Activated CD8-positive, alpha-beta memory T cell treated with anti-CD3 and anti-CD28 coated beads for 24 hours (primary cell): ENCODE data around the gene ITGA8.
"Not testable (repeated sequence)": the region's sequence is repeated elsewhere in the genome, so short reads cannot be mapped to it uniquely, and the experiment has no call there.

Experiments
- DNase-seq: peaks from one replicate; pipeline ENCODE4 v3.0.0-alpha.2; 2020

The ITGA8 gene

GRCh38 chr10:15672469-15672868, 47.3 kb downstream of the ITGA8 start:
- no peak for DNase-seq

DNA sequence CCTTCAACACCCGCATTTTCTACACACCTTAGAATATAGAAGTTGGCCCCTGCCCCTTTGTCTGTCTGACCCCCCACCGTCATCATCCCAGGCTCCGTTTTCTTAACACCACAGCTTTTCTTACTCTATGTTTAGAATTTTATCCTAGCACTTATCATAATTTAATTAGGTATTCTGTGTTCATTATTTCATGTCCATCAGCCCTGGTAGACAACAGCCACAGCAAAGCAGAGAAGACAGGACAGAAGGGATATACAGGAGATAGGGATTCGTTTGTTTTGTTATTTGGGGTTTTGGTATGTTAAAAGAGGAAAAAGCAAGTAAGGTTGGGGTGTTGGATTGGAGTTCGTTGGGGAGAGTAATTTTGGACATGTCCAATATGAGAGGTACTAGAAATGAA, 48.8 kb downstream of the ITGA8 start:
- no peak for DNase-seq

DNA sequence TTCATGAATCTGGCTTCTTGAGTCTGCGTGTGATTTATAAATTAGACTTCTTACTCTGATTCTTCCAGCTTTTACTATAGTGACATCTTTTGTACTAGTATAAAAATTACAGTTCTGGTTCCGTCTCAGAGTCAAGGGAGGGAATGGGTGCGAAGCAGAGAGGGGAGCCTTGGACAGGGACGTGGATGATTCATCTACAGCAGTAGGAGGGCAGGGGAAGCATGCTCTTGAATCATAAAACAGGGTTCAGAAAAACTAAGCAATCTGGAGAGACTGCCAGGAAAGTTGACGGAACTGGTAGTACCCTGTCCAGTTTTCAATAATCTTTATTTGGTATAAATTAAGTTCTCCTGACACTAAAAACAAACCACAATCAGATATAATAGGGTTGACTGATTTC, 58.1 kb downstream of the ITGA8 start:
- DNase-seq, result no peak

DNA sequence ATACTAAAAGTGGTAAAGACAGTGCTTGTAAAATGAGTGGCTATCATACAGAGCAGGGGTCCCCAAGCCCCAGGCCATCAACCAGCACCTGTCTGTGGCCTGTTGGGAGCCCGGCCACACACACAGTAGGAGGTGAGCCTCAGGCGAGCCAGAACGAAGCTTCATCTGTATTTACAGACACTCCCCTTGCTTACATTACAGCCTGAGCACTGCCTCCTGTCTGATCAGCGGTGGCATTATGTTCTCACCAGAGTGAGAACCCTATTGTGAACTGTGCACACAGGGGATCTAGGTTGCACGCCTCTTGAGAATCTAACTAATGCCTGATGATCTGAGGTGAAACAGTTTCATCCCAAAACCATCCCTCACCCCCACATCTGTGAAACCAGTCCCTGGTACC, 58.7 kb downstream of the ITGA8 start:
- DNase-seq, result no peak

DNA sequence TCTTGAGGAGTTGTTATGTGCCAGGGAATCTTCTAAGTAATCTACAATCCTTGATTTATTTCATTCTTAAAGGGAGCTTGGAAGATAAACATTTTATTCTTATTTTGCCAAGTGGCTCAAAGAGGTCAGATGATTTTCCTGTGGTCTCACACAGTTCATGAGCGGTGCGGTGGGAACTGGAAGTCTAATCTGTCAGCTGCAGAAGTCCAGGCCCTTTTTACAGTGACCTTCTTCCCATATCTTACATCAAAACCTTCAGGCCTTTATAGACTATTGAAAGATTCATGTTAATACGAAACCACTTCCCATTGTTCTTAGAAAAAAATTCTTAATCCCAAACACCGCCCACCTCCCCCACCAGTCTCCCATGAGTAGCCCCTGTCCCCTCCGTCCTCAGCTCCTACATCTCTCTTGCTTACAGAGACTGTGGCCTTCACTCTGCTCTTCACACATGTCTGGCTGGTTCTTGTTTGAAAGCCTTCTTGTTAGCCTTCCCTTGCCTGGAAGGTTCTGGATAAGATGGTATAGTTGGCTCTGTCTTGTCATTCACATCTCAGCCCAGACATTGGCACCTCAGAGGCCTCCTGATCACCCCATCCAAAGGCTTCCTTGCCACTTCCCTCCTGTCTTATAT, 61.5 kb downstream of the ITGA8 start:
- DNase-seq, result no peak

DNA sequence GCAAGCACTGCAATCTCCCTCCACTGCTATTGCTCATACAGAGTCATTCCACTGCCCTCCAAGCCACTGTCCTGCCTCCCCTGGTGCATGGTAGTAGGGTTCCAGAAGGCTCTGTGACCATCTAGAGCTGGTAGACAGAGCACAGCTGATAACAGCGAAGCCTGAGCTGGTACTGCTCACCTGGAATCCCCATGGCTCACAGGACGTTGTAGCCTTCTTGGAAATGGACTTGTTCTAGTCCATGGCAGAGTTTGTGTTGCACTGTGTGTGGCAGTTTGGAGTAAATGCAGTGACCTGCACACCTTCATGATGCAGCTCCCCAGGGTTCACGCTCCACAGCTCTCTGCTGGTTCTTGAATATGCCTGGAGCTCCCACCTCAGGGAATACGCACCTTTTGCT, 67.0 kb downstream of the ITGA8 start:
- DNase-seq, result no peak

DNA sequence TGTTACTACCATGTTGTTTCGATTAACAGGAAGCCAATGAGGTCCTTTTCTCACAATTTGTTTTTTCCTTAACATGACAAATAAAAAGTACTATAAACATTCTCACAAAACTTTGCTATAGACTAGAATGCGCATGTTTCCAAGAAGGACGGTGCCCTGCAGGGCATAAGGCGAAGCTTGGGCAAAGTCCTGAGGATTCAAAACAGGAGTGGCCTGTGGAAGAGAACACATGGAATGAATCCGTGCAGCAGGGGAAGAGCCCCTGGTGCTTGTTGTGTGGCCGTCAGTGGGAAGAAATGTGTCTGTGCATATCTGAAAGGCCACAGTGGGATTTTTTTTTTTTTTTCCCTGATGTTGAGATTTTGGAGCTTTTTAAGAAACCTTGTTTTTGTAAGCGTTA, 67.6 kb downstream of the ITGA8 start:
- DNase-seq, result no peak

- DNase-seq, result no peak
Measured at GRCh38 chr10:15651175-15651574, 68.5 kb downstream of the ITGA8 start.

- no peak for DNase-seq
Measured at GRCh38 chr10:15642095-15642494, 77.6 kb downstream of the ITGA8 start.

- no peak for DNase-seq
Measured at GRCh38 chr10:15640536-15641085, 79.1 kb downstream of the ITGA8 start.

DNA sequence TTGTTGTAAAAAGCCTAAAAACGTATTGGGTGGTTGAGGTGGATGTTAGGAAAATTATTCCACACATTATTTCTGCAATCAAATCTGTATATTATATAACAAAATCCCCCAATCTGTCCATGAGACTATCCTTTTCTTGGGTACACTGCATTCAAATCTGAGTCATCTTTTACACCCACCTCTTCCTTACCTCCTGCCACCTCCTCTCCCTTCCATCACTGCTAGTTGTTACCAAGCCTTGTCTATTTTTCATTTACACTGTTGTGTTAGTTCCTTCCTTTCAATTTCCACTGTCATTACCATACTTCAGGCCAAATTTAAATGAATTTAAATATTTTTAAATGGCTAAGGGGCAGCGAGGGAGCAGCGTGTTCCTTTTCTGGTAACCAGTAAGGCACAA, 83.3 kb downstream of the ITGA8 start:
- no peak for DNase-seq

DNA sequence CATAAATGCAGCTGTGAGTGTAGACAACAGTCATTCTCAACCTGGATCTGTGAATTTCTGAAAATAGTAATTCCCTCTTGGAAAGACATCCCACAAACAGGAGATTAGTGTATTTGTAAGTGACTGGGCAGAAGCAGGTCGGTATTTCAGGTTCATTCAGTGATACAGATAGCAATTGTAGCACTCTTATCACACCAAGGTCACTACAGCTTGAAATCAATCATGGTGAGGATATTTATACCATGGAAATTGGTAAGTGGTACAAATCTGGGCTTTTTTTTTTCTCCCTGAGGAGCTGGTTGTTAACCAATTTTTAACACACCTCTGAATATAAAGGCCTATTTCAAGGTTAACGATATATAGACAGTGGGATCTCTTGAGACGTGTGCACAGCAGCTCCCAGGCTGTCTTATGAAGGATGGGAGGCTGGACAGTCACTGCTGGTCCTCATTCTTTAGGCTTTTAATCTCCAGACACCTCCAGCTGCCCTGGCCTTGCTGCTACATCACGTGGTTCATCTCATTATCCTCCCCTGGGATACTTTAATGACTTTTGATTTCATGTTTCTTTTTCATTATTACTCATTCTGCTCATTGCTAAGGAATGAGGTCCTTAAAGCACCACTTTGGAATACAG, 87.1 kb downstream of the ITGA8 start:
- DNase-seq, result no peak

DNA sequence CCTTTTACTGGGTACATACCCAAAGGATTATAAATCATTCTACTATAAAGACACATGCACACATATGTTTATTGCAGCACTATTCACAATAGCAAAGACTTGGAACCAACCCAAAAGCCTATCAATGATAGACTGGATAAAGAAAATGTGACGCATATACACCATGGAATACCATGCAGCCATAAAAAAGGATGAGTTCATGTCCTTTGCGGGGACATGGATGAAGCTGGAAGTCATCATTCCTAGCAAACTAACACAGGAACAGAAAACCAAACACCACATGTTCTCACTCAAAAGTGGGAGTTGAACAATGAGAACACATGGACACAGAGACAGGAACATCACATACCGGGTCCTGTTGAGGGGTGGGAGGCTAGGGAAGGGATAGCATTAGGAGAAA, 88.5 kb downstream of the ITGA8 start:
- not testable (repeated sequence) for DNase-seq

DNA sequence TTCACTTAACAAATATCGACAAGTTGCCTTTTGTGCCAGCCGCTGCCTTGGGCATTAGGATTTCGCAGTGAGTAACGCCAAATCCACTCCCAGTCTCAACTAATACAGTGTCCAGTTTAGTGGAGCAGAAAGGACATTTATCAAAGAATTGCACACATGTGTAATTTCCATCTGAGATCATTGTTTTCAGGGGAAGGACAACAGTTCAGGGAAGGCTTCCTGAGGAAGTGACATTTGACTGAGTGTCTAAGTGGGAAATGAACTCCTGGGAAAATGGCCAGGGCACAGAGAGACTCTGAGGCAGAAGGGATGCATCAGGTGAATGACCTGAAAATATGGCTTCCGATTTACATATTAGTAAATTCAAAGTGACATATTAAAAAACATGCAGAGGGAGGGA, 89.4 kb downstream of the ITGA8 start:
- DNase-seq, result no peak

- no peak for DNase-seq
Measured at GRCh38 chr10:15627617-15628196, 92.0 kb downstream of the ITGA8 start.

DNA sequence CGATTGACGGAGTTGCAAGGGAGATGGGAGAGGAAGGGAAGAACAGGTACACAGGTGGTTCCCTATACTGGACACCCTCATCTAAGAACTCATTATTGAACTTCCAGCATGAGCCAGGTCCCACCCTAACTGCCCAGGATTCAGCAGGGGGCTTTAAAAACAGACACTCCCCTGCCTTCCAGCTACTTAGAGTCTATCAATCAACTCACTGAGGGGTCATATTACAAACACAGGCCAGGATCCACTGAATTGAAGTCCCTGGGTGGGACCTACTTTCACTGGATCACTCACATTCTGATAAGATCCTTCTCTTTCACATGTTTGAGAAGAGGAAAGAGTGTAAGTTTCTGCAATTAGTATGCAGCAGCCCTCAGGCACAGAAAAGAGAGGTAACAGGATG, 92.8 kb downstream of the ITGA8 start:
- no peak for DNase-seq

DNA sequence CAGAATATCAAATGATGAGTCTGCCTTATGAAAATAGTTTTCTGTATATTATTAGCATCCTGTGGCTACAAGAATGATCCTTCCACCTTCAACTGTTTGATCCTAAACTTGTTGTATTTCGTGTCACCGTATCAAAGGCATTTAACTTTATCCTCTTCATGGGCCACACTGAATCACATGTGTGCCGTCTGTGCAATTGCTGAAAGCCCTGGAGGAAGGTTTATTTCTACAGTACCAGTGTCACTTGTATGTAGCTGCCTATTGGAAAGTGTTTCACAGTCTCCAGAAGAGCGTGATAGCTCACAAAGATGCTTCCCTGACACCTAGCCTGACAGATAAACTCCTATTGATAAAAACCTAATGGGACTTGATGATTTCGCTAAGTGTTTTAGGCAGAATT, 94.5 kb downstream of the ITGA8 start:
- DNase-seq, result no peak

- no peak for DNase-seq
Measured at GRCh38 chr10:15624401-15625196, 95.1 kb downstream of the ITGA8 start.

GRCh38 chr10:15620836-15621515, 98.7 kb downstream of the ITGA8 start:
- DNase-seq, result no peak

- no peak for DNase-seq
Measured at GRCh38 chr10:15620337-15620736, 99.4 kb downstream of the ITGA8 start.

GRCh38 chr10:15609246-15609645, 110.5 kb downstream of the ITGA8 start:
- DNase-seq, result no peak

DNA sequence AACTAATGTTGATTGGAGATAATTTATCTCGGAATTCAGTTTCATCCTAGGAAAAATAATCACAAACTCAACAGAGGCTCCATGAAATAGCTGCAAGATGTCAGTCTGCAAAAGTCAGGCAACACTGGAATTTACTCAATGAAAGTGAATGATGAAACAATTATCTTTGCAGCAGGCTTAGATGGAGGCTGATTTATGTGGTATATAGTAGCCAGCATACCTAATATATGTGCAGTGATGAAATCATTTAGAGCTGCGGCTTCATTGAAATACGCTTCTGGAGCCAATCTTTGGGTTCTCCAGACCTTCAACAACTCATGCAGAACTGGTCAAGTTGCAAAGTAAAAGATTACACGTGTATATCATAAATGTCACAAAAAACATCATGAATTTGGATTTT, 113.3 kb downstream of the ITGA8 start:
- DNase-seq, result no peak
